H1 (cell line): Measurements from ENCODE around the gene TSGA10IP. TPM values are rescaled to one million over a fixed set of nuclear protein-coding genes. Genes with fewer than 3 reads are reported as not detected.

Experiments used
- CTBP2 ChIP-seq: IDR thresholded peaks from 2 replicates; pipeline ENCODE4 v1.7.0; 2011; ENCODE audit warnings: borderline replicate concordance, mild to moderate bottlenecking, moderate library complexity, mixed read lengths, low read length; ENCODE audit not compliant: insufficient read depth, insufficient read length
- HDAC2 ChIP-seq, 2 experiments: fragments of 300-600 bp in 1 of 2; sonication (generic) in 1 of 2; IDR thresholded peaks; 2 replicates each; pipeline ENCODE4 v1.6.1; 2011 to 2012; ENCODE audit warnings: low read depth in 2 of 2, low read length in 2 of 2, mild to moderate bottlenecking in 2 of 2, moderate library complexity in 2 of 2, borderline replicate concordance in 1 of 2, inconsistent platforms in 1 of 2
- KDM4A ChIP-seq: IDR thresholded peaks from one replicate; pipeline ENCODE4 v1.7.1; 2012; ENCODE audit warnings: low read depth, mild to moderate bottlenecking, moderate library complexity, low read length, inconsistent platforms; ENCODE audit not compliant: severe bottlenecking
- SIRT6 ChIP-seq: IDR thresholded peaks from one replicate; pipeline ENCODE4 v1.7.1; 2012; ENCODE audit warnings: low read length, inconsistent platforms
- TAF1 ChIP-seq: IDR thresholded peaks from 2 replicates; pipeline ENCODE4 v1.6.1; 2011; ENCODE audit warnings: mild to moderate bottlenecking, low read depth, low read length
- TAF7 ChIP-seq: optimal IDR thresholded peaks from 2 replicates; pipeline ENCODE3; 2011; ENCODE audit warnings: low read depth, mild to moderate bottlenecking, inconsistent platforms, low read length, moderate library complexity, borderline replicate concordance
- YY1 ChIP-seq: IDR thresholded peaks from 2 replicates; pipeline ENCODE4 v1.6.1; 2011; ENCODE audit warnings: low read depth, mild to moderate bottlenecking, low read length
- polyA plus RNA-seq, 7 experiments: library from polyadenylated mRNA; depleted of rRNA in 3 of 7; stranded (reverse) in 5 of 7; unstranded in 2 of 7; fragments of >200 nt in 5 of 7; fragments of 200-250 nt in 2 of 7; gene quantifications; 1 replicate in 5 of 7; 2 replicates in 1 of 7; 4 replicates in 1 of 7; pipeline versions ENCODE4 v1.2.1 to v1.2.3, GENCODE V29; 2011 to 2013; ENCODE audit warnings: missing spikeins in 2 of 7, mixed read lengths in 2 of 7
- total RNA-seq: library from RNA; stranded (reverse); fragmentation: NEBNext Ultra II Directional; extraction: Animal tissue kit (Norgen Biotek cat#: 25700); gene quantifications from 2 replicates; pipeline ENCODE4 v1.2.1, GENCODE V29; 2021
- TF ChIP-seq, protein P1 (sequence below): IDR thresholded peaks from 2 replicates; pipeline ENCODE4 v1.6.1; 2012; ENCODE audit warnings: inconsistent platforms

The TSGA10IP gene
- total and polyA plus RNA-seq, 2 of the 8 experiments (the other 6 are each of a cell fraction or from before 2014, with no cell fraction given): 1.9 to 6.0 TPM

DNA sequence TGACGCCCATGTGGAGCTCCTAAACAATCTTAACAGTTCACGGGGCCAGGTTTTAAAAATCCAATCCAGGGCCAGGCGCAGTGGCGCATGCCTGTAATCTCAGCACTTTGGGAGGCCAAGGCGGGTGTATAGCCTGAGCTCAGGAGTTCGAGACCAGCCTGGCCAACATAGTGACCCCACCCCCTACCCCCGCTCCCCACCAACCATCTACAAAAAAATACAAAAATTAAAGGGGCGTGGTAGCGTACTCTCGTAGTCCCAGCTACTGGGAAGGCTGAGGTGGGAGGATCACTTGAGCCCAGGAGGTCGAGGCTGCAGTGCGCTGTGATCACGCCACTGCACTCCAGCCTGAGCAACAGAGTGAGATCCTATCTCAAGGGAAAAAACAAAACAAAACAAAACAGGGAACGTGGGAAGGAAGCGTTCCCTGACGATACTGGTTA, 15.6 kb downstream of the TSGA10IP start (continued):
- TF ChIP-seq KDM4A (no peak), SIRT6 (no peak), CTBP2 (no peak), YY1 (no peak), TAF1 (no peak), HDAC2 (IDR thresholded peaks at IDR 0.05; ENCODE audit: borderline replicate concordance in 1 of 2, low read depth in 2 of 2, low read length in 2 of 2) (no peak), TAF7 (no peak)
- TF ChIP-seq, protein P1, sequence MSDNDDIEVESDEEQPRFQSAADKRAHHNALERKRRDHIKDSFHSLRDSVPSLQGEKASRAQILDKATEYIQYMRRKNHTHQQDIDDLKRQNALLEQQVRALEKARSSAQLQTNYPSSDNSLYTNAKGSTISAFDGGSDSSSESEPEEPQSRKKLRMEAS: no peak
